Endothelial cell of umbilical vein (primary cell): Measurements from ENCODE around the gene ATN1. TPM values are rescaled to one million over a fixed set of nuclear protein-coding genes. Genes with fewer than 3 reads are reported as not detected.

ENCODE experiments used
- BruUV-seq: library from RNA; stranded (reverse); fragments of 400-500 nt; replicated peaks from 2 replicates; lab custom pipeline; 2021; lab: Mats Ljungman, UMichigan
- CTCF ChIA-PET: fragments of 300-600, 350-600 bp; sonication (Branson Sonifier 250); formaldehyde crosslinking; loops from one replicate; lab custom pipeline; 2021; ENCODE audit warnings: antibody characterized with exemption, inconsistent platforms; lab: Charles Lee
- POLR2A ChIA-PET: fragments of 300-600, 350-600 bp; sonication (Branson Sonifier 250); formaldehyde crosslinking; loops from one replicate; lab custom pipeline; 2021; ENCODE audit warnings: antibody characterized with exemption, inconsistent platforms; lab: Charles Lee
- DNase-seq: peaks from one replicate; pipeline ENCODE4 v3.0.0-alpha.2; 2011; ENCODE audit warnings: low read depth, low spot score
- FAIRE-seq: peaks from 2 replicates; lab custom pipeline; 2011; peaks lifted over from hg19 to GRCh38; lab: Jason Lieb, UNC
- H2AFZ ChIP-seq: 2 replicates; pipeline ENCODE4 v1.6.0; 2012; ENCODE audit warnings: low read depth, low read length, control low read depth, inconsistent platforms
- H3K27ac ChIP-seq: 2 replicates; pipeline ENCODE4 v1.5.1; 2011; ENCODE audit warnings: low read depth, mild to moderate bottlenecking, control low read depth, low read length, moderate library complexity; ENCODE audit not compliant: insufficient read depth
- H3K27me3 ChIP-seq, 2 experiments: 2 replicates each; pipeline versions ENCODE4 v1.6.0 to v1.6.1; 2011; ENCODE audit warnings: low read length in 2 of 2, mixed read lengths in 1 of 2; ENCODE audit not compliant: control insufficient read depth in 2 of 2, insufficient read depth in 2 of 2
- H3K36me3 ChIP-seq, 2 experiments: 2 replicates in 1 of 2; 3 replicates in 1 of 2; pipeline ENCODE4 v1.5.1; 2011; ENCODE audit warnings: low read length in 2 of 2, mild to moderate bottlenecking in 1 of 2, moderate library complexity in 1 of 2; ENCODE audit not compliant: control insufficient read depth in 2 of 2, insufficient read depth in 2 of 2; ENCODE audit errors: extremely low read depth in 1 of 2
- H3K4me1 ChIP-seq: 3 replicates; pipeline ENCODE4 v1.5.1; 2011; ENCODE audit warnings: mild to moderate bottlenecking, low read length; ENCODE audit not compliant: control insufficient read depth, insufficient read depth; ENCODE audit errors: extremely low read depth
- H3K4me2 ChIP-seq: 2 replicates; pipeline ENCODE4 v1.6.1; 2011; ENCODE audit warnings: low read length, control low read depth, mixed read lengths; ENCODE audit not compliant: insufficient read depth
- H3K4me3 ChIP-seq, 3 experiments: fragments of 200-600 bp in 1 of 3; sonication (generic), shearing (Covaris generic) in 1 of 3; replicated peaks in 1 of 3; 2 replicates each; pipeline ENCODE4 v1.5.1; 2011 to 2016; ENCODE audit warnings: control low read depth in 3 of 3, low read length in 3 of 3, mild to moderate bottlenecking in 2 of 3, inconsistent platforms in 1 of 3, low read depth in 1 of 3, moderate library complexity in 1 of 3; ENCODE audit not compliant: insufficient read depth in 1 of 3
- H3K79me2 ChIP-seq: 2 replicates; pipeline ENCODE4 v1.6.0; 2012; ENCODE audit warnings: low read length, inconsistent platforms; ENCODE audit not compliant: control insufficient read depth, insufficient read depth
- H3K9ac ChIP-seq: replicated peaks from 2 replicates; pipeline ENCODE3; 2011; ENCODE audit warnings: low read length, control low read depth; ENCODE audit not compliant: insufficient read depth; ENCODE audit errors: extremely low read depth
- H3K9me1 ChIP-seq: replicated peaks from 3 replicates; pipeline ENCODE4 v1.6.0; 2011; ENCODE audit warnings: mild to moderate bottlenecking, low read length; ENCODE audit not compliant: control insufficient read depth, insufficient read depth; ENCODE audit errors: extremely low read depth
- H3K9me3 ChIP-seq: replicated peaks from 2 replicates; pipeline ENCODE4 v1.5.1; 2012; ENCODE audit warnings: low read length, inconsistent platforms; ENCODE audit not compliant: control insufficient read depth, insufficient read depth
- H4K20me1 ChIP-seq: replicated peaks from 2 replicates; pipeline ENCODE3; 2011; ENCODE audit warnings: mild to moderate bottlenecking, low read length; ENCODE audit not compliant: control insufficient read depth, insufficient read depth; ENCODE audit errors: extremely low read depth
- EZH2 ChIP-seq: IDR thresholded peaks from 2 replicates; pipeline ENCODE4 v1.6.1; 2012; ENCODE audit warnings: borderline replicate concordance, low read depth, mild to moderate bottlenecking, moderate library complexity, low read length, inconsistent platforms; ENCODE audit not compliant: severe bottlenecking
- FOS ChIP-seq: IDR thresholded peaks from 2 replicates; pipeline ENCODE4 v1.6.1; 2011; ENCODE audit warnings: mild to moderate bottlenecking, low read length, moderate library complexity, borderline replicate concordance; ENCODE audit not compliant: insufficient read depth
- GATA2 ChIP-seq: IDR thresholded peaks from 2 replicates; pipeline ENCODE4 v1.7.0; 2011; ENCODE audit warnings: low read depth, mild to moderate bottlenecking, moderate library complexity, mixed read lengths, low read length; ENCODE audit not compliant: insufficient read length, insufficient read depth
- JUN ChIP-seq: IDR thresholded peaks from 2 replicates; pipeline ENCODE4 v1.6.1; 2011; ENCODE audit warnings: borderline replicate concordance, low read depth; ENCODE audit not compliant: insufficient read length, insufficient read depth
- MAX ChIP-seq: IDR thresholded peaks from 2 replicates; pipeline ENCODE4 v1.6.1; 2011; ENCODE audit not compliant: insufficient read depth, insufficient read length
- MYC ChIP-seq: IDR thresholded peaks from one replicate; pipeline ENCODE4 v1.6.1; 2011; ENCODE audit warnings: mild to moderate bottlenecking, low read depth, low read length
- POLR2A ChIP-seq: IDR thresholded peaks from 2 replicates; pipeline ENCODE4 v1.6.1; 2012; ENCODE audit warnings: low read depth, mild to moderate bottlenecking, control low read depth, low read length
- POLR2AphosphoS5 ChIP-seq: IDR thresholded peaks from 2 replicates; pipeline ENCODE4 v1.6.1; 2012; ENCODE audit warnings: low read depth, mild to moderate bottlenecking, control low read depth, low read length, moderate library complexity; ENCODE audit not compliant: insufficient read depth
- dilution Hi-C: fragments of 300-500 bp; cut with MboI; formaldehyde crosslinking; loops from one replicate; pipeline ENCODE4 v1.15.0; 2019; ENCODE audit warnings: low sequenced_read_pairs; ENCODE audit not compliant: extremely low pct_ligation_motif_present
- intact Hi-C: fragments of 100-400 bp; cut with micrococcal nuclease; formaldehyde crosslinking; loops from one replicate; pipeline ENCODE4 v1.10.0; 2022
- polyA plus RNA-seq, 4 experiments: library from polyadenylated mRNA; depleted of rRNA in 3 of 4; stranded (reverse) in 3 of 4; unstranded in 1 of 4; fragments of >200 nt; gene quantifications; 2 replicates each; pipeline versions ENCODE4 v1.2.1 to v1.2.3, GENCODE V29; 2011 to 2012; ENCODE audit warnings: missing spikeins in 1 of 4
- total RNA-seq: library from RNA; stranded (reverse); gene quantifications from 2 replicates; pipeline ENCODE4 v1.2.3, GENCODE V29; 2021
- TF ChIP-seq, protein P1 (sequence below), 2 donors: IDR thresholded peaks; 1 replicate in 1 of 2; 2 replicates in 1 of 2; pipeline ENCODE4 v1.5.1; 2011; ENCODE audit warnings: low read length in 2 of 2, mild to moderate bottlenecking in 2 of 2, moderate library complexity in 2 of 2, control low read depth in 1 of 2, inconsistent platforms in 1 of 2, low read depth in 1 of 2; ENCODE audit not compliant: insufficient read depth in 1 of 2; ENCODE audit errors: extremely low read depth in 1 of 2

Gene ATN1
- total and polyA plus RNA-seq, 2 donors (not counting 3 experiments of a cell fraction or from before 2014, with no cell fraction given): 46.4 to 117 TPM

- peaks cover 63% of the 10 kb centered on the region for H3K79me2 ChIP-seq
- CTCF ChIA-PET: interaction anchor here (1.1 to 2.0 kb wide), 4 partner anchors 9 to 56 kb away, joined by 3 to 11 read pairs (median 4); partner anchors contain the start of genes C12orf57, RNU7-1 and SPSB2
Observed at GRCh38 chr12:6928703-6929407, 1.1 kb downstream of the ATN1 start.

More at GRCh38 chr12:6928703-6929407, 1.1 kb downstream of the ATN1 start:
- peak overlapping the region; percentile 88 to 92 (median 90) for H3K4me3 ChIP-seq
- dilution Hi-C loops (no loop called here), intact Hi-C loops (no loop called here)
- DNase-seq (no peak), FAIRE-seq (peak; percentile 58)
- H3K27ac ChIP-seq: peak overlapping the region; percentile 52
- peak overlapping the region; percentile 87 for H3K4me2 ChIP-seq
- no peaks in the 10 kb centered on the region for H3K27me3 ChIP-seq
- no TSS peak for BruUV-seq
- no peaks in the 10 kb centered on the region for H3K9me3 ChIP-seq
- H3K9ac ChIP-seq: peak overlapping the region; percentile 75
- POLR2A ChIA-PET: interaction anchor here (1.2 kb wide), 1 partner anchor 9 kb away, joined by 4 read pairs; no protein-coding TSS in a partner anchor
- peaks cover 8% of the 10 kb centered on the region for H4K20me1 ChIP-seq
- H2AFZ ChIP-seq: no peak overlapping the region
- H3K4me1 ChIP-seq: peaks cover 60% of the 10 kb centered on the region
- peaks cover 0 to 2% of the 10 kb centered on the region in 2 experiments for H3K36me3 ChIP-seq
- no peak for TF ChIP-seq FOS
- TF ChIP-seq MYC: no peak
- no peak for TF ChIP-seq JUN
- TF ChIP-seq, protein P1, sequence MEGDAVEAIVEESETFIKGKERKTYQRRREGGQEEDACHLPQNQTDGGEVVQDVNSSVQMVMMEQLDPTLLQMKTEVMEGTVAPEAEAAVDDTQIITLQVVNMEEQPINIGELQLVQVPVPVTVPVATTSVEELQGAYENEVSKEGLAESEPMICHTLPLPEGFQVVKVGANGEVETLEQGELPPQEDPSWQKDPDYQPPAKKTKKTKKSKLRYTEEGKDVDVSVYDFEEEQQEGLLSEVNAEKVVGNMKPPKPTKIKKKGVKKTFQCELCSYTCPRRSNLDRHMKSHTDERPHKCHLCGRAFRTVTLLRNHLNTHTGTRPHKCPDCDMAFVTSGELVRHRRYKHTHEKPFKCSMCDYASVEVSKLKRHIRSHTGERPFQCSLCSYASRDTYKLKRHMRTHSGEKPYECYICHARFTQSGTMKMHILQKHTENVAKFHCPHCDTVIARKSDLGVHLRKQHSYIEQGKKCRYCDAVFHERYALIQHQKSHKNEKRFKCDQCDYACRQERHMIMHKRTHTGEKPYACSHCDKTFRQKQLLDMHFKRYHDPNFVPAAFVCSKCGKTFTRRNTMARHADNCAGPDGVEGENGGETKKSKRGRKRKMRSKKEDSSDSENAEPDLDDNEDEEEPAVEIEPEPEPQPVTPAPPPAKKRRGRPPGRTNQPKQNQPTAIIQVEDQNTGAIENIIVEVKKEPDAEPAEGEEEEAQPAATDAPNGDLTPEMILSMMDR (IDR thresholded peaks at IDR 0.05; ENCODE audit: extremely low read depth in 1 of 2, insufficient read depth in 1 of 2, low read depth in 1 of 2, low read length in 2 of 2): no peak
- TF ChIP-seq POLR2AphosphoS5: no peak
- no peak for TF ChIP-seq POLR2A
- TF ChIP-seq MAX: no peak
- no peak for TF ChIP-seq EZH2
- no peak for TF ChIP-seq GATA2
- H3K9me1 ChIP-seq: no peaks in the 10 kb centered on the region
